HL-60 (cell line): ENCODE data around the gene COL23A1.

Source experiments
- DNase-seq, 2 experiments: peaks; one replicate each; pipeline ENCODE4 v3.0.0-alpha.2; 2010 to 2020; ENCODE audit warnings: low read depth in 1 of 2, low spot score in 1 of 2
- H3K27ac ChIP-seq: fragments of 250-450 bp; sonication (Bioruptor Pico); replicated peaks from 2 replicates; pipeline ENCODE4 v1.5.1; 2020; ENCODE audit warnings: mild to moderate bottlenecking, moderate library complexity
- H3K27me3 ChIP-seq: fragments of 250-450 bp; sonication (Bioruptor Pico); 2 replicates; pipeline ENCODE4 v1.5.1; 2021; ENCODE audit warnings: mild to moderate bottlenecking, moderate library complexity; ENCODE audit not compliant: insufficient read depth, poor library complexity, severe bottlenecking
- H3K4me3 ChIP-seq: replicated peaks from 2 replicates; pipeline ENCODE4 v1.5.1; 2011; ENCODE audit warnings: mild to moderate bottlenecking, control low read depth, low read length; ENCODE audit not compliant: insufficient read depth
- GABPA ChIP-seq: IDR thresholded peaks from 2 replicates; pipeline ENCODE4 v1.6.1; 2012; ENCODE audit warnings: low read depth
- POLR2AphosphoS5 ChIP-seq: IDR thresholded peaks from 2 replicates; pipeline ENCODE4 v1.6.1; 2012; ENCODE audit warnings: low read depth
- REST ChIP-seq: IDR thresholded peaks from 2 replicates; pipeline ENCODE4 v1.6.1; 2012; ENCODE audit warnings: low read depth; ENCODE audit not compliant: insufficient replicate concordance
- SPI1 ChIP-seq: IDR thresholded peaks from 2 replicates; pipeline ENCODE4 v1.6.1; 2012; ENCODE audit warnings: low read depth, mild to moderate bottlenecking, borderline replicate concordance
- TF ChIP-seq, protein P1 (sequence below): IDR thresholded peaks from one replicate; pipeline ENCODE4 v1.5.1; 2011; ENCODE audit warnings: low read length, control low read depth, inconsistent platforms; ENCODE audit not compliant: insufficient read depth

Gene COL23A1

GRCh38 chr5:178589180-178590140, 733 bp downstream of the COL23A1 start:
- no peak for TF ChIP-seq SPI1
- TF ChIP-seq REST, result peak; percentile 4
- no peaks in the 10 kb centered on the region for H3K27me3 ChIP-seq
- H3K4me3 ChIP-seq, result peak overlapping the region; percentile 76
- H3K27ac ChIP-seq, result peak overlapping the region; percentile 88
- DNase-seq, result peak in 1 of 2 experiments; percentile 51

DNA sequence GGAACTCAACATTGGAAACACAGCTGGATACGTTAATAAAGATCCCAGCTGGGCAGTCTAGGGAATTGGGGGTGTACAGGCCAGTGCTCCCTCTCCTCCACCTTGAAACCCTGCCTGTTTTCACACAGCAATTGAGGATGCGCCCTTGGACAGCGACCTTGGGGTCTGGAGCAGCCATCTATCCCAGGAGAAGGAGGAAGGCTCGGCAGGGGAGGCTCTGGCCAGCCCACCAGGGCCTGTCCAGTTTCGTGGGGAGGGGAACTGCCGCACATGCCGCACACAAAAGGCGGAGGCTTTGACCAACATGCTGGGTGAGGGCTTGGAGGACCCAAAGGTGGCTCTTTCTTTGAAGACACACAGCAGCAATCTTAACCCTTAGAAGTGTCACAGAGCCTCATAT, 1.4 kb downstream of the COL23A1 start:
- no peaks in the 10 kb centered on the region for H3K27me3 ChIP-seq
- H3K27ac ChIP-seq, result peak overlapping the region; percentile 88
- peak overlapping the region; percentile 76 for H3K4me3 ChIP-seq
- DNase-seq, result no peak
- peak; percentile 68 for TF ChIP-seq REST
- TF ChIP-seq SPI1, result no peak

- H3K4me3 ChIP-seq, result peak overlapping the region; percentile 76
- no peaks in the 10 kb centered on the region for H3K27me3 ChIP-seq
- TF ChIP-seq, protein P1, sequence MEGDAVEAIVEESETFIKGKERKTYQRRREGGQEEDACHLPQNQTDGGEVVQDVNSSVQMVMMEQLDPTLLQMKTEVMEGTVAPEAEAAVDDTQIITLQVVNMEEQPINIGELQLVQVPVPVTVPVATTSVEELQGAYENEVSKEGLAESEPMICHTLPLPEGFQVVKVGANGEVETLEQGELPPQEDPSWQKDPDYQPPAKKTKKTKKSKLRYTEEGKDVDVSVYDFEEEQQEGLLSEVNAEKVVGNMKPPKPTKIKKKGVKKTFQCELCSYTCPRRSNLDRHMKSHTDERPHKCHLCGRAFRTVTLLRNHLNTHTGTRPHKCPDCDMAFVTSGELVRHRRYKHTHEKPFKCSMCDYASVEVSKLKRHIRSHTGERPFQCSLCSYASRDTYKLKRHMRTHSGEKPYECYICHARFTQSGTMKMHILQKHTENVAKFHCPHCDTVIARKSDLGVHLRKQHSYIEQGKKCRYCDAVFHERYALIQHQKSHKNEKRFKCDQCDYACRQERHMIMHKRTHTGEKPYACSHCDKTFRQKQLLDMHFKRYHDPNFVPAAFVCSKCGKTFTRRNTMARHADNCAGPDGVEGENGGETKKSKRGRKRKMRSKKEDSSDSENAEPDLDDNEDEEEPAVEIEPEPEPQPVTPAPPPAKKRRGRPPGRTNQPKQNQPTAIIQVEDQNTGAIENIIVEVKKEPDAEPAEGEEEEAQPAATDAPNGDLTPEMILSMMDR, result no peak
- TF ChIP-seq SPI1 (no peak), REST (no peak), POLR2AphosphoS5 (no peak), GABPA (no peak)
Measured at GRCh38 chr5:178587763-178588611, 2.2 kb downstream of the COL23A1 start.

More at GRCh38 chr5:178587763-178588611, 2.2 kb downstream of the COL23A1 start:
- DNase-seq, result peak in 1 of 2 experiments; percentile 38
- peak overlapping the region; percentile 88 for H3K27ac ChIP-seq
